SJCRH30 (cell line): ENCODE measurements around the gene ZFHX2. TPM values are rescaled to one million over a fixed set of nuclear protein-coding genes. Genes with fewer than 3 reads are reported as not detected.
A peak's percentile ranks its signal among the peaks of the same experiment; 100 is the strongest.

Source experiments
- DNase-seq, 2 experiments: peaks; one replicate each; pipeline ENCODE4 v3.0.0-alpha.2; 2015 to 2020
- H3K27ac ChIP-seq: fragments of 250-450 bp; sonication (Bioruptor Pico); 2 replicates; pipeline ENCODE4 v1.5.1; 2020; ENCODE audit warnings: mild to moderate bottlenecking, moderate library complexity
- H3K27me3 ChIP-seq: fragments of 250-450 bp; sonication (Bioruptor Pico); 2 replicates; pipeline ENCODE4 v1.5.1; 2020; ENCODE audit warnings: mild to moderate bottlenecking, moderate library complexity
- H3K36me3 ChIP-seq: fragments of 250-450 bp; sonication (Bioruptor Pico); 2 replicates; pipeline ENCODE4 v1.5.1; 2020; ENCODE audit warnings: mild to moderate bottlenecking, moderate library complexity
- H3K4me1 ChIP-seq: fragments of 250-450 bp; sonication (Bioruptor Pico); 2 replicates; pipeline ENCODE4 v1.5.1; 2020; ENCODE audit warnings: mild to moderate bottlenecking, moderate library complexity
- H3K4me3 ChIP-seq: fragments of 250-450 bp; sonication (Bioruptor Pico); 2 replicates; pipeline ENCODE4 v1.5.1; 2020; ENCODE audit warnings: mild to moderate bottlenecking, moderate library complexity
- H3K9me3 ChIP-seq: fragments of 250-450 bp; sonication (Bioruptor Pico); replicated peaks from 2 replicates; pipeline ENCODE4 v1.5.1; 2020; ENCODE audit warnings: mild to moderate bottlenecking, moderate library complexity
- total RNA-seq: library from RNA; depleted of rRNA; stranded (reverse); fragments of >200 nt; shearing (Covaris generic); gene quantifications from 2 replicates; pipeline ENCODE4 v1.2.3, GENCODE V29; 2014

ZFHX2 gene
- total RNA-seq, 1 experiment from 2014 or later, result 0.04 TPM

DNA sequence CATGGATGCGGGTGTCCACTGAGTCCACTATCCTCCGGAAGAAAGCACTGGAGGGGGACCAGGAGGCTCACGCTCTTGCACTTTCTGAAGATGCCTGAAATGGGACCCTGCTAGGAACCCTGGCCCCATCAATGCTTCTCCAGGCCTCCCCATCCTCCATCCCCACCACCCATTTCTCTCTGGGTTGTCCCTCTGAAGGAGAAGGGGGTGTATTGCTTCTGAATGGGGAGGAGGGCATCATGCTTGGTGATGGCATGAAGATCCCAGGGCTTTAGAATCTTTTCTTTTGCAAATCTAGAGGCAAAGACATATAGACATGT, 27.7 kb upstream of the ZFHX2 start:
- no peaks in the 10 kb centered on the region; the same call in 1 of the 2 replicates for H3K27me3 ChIP-seq
- H3K4me1 ChIP-seq, result no peaks in the 10 kb centered on the region

DNA sequence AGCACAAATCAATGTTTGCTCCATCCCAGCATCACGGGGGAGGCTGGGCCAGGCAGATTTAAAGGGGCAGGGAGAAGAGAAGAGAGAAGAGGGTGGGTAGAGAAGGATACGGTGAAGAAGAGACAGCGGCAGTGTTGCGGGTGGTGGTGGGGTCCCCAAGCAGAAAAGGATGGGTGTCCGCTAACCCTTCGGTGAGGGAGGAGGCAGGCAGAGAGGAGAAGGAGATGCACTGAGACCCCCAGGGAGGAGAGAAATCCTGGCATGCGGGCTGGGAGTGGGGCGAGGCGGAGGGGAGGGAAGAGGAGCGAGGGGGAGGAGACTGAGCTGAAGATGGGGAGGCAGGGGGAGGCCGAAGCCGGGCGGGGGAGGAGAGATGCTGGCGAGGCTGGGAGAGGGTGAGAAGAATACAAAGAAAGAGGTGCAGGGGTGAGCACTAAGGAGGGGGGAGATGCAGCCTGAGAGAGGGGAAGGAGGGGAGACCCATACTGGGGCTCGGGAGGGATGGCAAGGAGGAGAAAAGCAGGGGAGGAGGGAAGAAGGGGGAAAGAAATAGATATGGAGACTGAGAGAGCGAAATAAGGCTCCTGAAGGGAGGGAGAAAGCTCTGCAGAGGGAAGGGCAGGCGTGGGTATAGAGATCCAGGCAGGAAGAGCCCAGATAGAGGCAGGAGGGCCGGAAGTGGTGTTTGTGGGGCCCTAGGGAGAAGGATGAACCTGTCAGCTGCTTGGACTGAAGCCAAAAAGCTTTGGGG, 27.2 kb upstream of the ZFHX2 start, which contains the start of gene JPH4:
TSS of gene JPH4 (minus strand) at position 231 of the 751 bp plus-strand sequence. CDS start 1,337 bp downstream, outside the sequence.
- peak; percentile 70 to 76 for DNase-seq
- H3K27me3 ChIP-seq, result no peaks in the 10 kb centered on the region; the same call in 1 of the 2 replicates
- no peaks in the 10 kb centered on the region for H3K4me1 ChIP-seq
- H3K27ac ChIP-seq, result no peak within 1 kb of the TSS
- no peak within 1 kb of the TSS; the same call in 1 of the 2 replicates for H3K4me3 ChIP-seq
- H3K9me3 ChIP-seq, result no peaks in the 10 kb centered on the region
- H3K36me3 ChIP-seq, result no peaks in the 10 kb centered on the region

More for the DNA sequence above, 27.7 kb upstream of the ZFHX2 start:
- no peaks in the 10 kb centered on the region for H3K36me3 ChIP-seq
- DNase-seq, result no peak
- no peaks in the 10 kb centered on the region for H3K9me3 ChIP-seq
- no peak overlapping the region for H3K4me3 ChIP-seq
- no peak overlapping the region for H3K27ac ChIP-seq

DNA sequence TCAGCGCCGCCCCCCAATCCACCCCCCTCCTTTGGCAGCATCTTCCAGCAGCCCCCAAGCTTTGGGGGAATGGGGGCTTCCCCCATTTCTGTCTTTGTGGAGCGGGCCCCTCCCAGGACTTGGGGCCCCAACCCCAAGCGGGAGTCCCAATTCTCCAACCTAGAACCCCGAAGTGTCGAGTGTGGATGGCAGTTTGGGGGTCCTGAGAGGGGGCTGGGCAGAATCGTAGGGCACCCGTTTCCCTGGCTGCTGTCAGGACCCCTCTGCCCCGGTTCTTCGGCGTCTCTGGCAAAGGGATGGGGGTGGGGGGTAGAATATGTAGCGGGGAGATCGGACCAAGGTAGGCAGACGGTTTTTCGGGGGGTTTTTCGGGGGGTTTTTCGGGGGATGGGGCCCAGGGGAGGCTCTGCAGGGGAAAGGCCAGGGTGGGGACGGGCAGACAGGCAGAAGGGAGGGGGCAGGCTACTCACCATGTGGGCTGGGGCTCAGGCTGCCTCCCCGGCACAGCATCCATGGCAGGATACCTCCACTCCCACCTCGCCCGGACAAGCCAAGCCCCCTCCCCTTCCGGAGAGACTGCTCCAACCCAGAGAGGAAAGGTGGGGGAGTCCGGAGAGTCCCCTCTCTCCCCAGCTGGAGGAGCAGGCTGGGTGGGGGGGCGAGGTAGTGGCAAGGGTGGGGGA, 26.3 kb upstream of the ZFHX2 start:
- Histone ChIP-seq H3K4me3 (no peak overlapping the region), H3K36me3 (no peaks in the 10 kb centered on the region), H3K4me1 (no peaks in the 10 kb centered on the region), H3K27me3 (peaks cover 4% of the 10 kb centered on the region; the same call in 1 of the 2 replicates), H3K9me3 (no peaks in the 10 kb centered on the region), H3K27ac (no peak overlapping the region)
- DNase-seq, result no peak

DNA sequence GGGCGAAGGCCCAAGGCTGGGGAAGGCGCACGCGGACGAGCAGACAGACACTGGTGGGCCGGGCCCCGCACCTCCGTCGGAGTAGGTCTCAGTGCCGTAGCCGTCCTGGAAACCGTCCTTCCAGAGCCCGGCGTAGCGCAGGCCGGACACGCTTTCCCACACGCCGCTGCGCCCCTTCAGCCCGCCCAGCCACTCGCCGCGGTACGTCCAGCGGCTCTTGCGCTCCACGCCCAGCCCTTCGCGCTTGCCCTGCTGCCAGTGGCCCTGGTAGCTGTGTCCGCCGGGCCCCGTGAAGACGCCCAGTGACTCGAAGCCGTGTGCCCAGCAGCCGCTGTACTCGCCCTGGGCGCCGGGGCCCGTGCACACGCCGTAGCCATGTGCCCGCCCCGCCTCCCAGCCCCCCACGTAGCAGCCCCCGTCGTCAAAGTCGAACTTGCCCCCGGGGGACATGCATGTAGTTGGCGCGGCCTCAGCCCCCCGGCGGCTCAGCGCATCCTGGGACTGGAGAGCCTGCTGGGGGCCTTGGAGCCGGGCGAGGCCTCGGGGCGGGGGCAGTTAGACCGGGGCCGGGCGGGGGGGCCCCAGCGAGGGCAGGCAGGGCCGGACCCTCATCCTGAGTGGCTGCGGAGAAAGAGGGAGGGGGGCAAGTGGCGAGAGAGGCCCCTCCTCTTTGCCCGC, 25.6 kb upstream of the ZFHX2 start:
- Histone ChIP-seq H3K4me1 (no peaks in the 10 kb centered on the region), H3K4me3 (no peak overlapping the region), H3K27ac (no peak overlapping the region), H3K9me3 (no peaks in the 10 kb centered on the region), H3K27me3 (peaks cover 11% of the 10 kb centered on the region; the same call in 1 of the 2 replicates), H3K36me3 (no peaks in the 10 kb centered on the region)
- DNase-seq, result no peak

DNA sequence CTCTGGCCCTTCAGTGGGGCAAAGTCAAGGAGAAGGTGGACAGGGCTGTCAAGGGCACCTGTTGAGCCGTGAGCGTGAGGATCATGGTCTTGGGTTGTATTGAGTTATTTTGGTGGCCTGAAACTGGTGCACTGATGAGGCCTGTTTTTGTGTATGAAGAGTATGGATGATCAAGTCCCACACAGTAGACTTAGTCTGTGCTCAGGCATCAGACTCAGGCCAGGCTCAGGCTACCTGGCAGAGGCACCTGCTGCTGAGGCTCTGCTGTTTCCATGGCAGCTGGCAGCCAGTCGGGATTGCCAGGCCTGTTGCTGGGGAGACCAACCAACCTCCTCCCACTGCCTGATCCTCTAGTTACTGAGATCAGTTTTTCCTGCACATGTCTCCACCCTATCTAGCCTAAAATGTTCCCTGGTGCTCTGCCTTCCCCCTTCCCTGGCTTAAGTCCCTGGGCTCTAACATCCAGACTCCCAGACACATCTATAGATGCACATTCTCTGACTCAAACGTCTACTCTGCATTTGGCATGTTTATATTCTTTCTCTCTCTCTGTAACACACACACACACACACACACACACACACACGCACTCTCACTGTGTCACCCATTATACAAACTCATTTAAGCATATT, 21.9 kb upstream of the ZFHX2 start:
- H3K27ac ChIP-seq, result no peak overlapping the region
- peaks cover 30% of the 10 kb centered on the region for H3K27me3 ChIP-seq
- H3K9me3 ChIP-seq, result no peaks in the 10 kb centered on the region
- no peak for DNase-seq
- H3K4me3 ChIP-seq, result no peak overlapping the region
- no peaks in the 10 kb centered on the region for H3K4me1 ChIP-seq
- no peaks in the 10 kb centered on the region for H3K36me3 ChIP-seq

DNA sequence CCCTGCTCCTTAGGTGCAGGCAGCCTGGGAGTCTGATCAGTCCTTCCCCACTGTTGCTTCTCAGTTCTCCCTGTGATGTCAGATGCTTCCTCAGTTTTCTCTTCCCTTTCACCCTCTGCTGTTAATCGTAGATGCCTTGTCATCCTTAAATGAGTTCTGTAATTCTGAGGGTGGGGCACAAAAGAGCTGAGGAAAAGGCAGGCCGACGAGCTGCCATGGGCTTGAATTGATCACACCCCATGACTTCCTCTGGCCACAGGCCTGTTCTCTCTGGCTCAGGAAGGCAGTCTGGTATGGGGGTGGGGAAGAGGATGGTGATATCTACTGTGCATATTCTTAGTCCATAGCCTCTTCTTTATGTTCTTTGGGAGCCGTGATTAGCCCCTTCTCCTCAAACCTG, 21.3 kb upstream of the ZFHX2 start:
- Histone ChIP-seq H3K4me1 (no peaks in the 10 kb centered on the region), H3K36me3 (no peaks in the 10 kb centered on the region), H3K4me3 (no peak overlapping the region), H3K9me3 (no peaks in the 10 kb centered on the region), H3K27ac (no peak overlapping the region), H3K27me3 (peaks cover 34% of the 10 kb centered on the region)
- DNase-seq, result no peak

DNA sequence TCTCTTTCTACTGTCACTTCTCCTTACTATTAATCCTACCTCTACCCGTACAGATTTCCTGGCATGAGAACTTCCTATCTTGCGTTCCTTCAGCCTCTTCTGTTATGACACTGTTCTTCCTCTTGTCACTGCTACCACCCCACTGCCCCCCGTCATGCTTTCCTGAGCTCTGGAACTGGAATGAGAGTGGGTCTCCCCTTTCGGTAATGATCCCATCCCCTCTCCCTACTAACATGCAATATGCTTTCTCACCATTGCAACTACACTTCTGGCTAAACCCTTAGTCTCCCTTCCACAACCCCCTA, 20.9 kb upstream of the ZFHX2 start:
- peaks cover 34% of the 10 kb centered on the region for H3K27me3 ChIP-seq

DNA sequence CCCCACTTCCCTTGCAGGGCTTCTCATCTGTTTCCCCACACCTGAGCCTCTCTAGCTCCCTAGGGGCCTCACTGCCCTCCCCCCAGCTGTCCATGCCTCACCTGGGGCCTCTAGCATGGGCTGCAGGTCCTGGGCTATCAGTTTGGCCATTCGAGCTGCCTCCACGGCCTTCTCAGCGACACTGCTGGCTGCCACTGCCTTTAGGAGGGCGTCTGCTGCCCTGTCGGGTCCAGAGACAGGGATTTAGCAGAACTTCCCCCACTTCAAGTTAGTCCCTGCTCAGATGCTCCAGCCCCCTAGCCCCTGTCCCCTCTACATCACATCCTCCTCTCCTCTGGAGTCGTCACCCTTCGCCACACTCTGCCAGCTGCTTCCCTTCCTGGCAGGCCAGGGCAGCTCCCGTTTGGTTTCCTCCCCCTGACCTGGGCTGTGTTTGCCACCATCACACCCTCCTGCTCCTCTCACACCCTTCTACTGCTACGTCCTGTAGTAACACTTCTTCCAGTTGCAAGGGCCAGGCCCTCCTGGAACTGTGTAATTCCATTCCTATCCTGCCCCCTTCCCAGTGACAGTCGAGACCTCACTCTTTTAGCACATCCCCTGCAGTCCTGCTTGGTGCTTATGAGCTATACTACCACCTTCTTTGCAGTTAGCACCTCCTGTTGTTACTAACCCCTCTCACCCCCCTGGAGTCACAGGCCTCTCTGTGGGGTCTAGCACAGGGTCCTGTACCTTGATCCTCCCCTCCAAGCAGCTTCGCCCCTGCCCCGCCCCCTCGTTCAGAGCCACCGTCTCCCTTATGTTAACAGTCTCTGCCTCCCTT, 20.3 kb upstream of the ZFHX2 start:
- H3K36me3 ChIP-seq, result no peaks in the 10 kb centered on the region
- no peak overlapping the region for H3K4me3 ChIP-seq
- H3K4me1 ChIP-seq, result no peaks in the 10 kb centered on the region
- no peak for DNase-seq
- no peaks in the 10 kb centered on the region for H3K9me3 ChIP-seq
- H3K27ac ChIP-seq, result no peak overlapping the region
- peaks cover 34% of the 10 kb centered on the region for H3K27me3 ChIP-seq

More for the DNA sequence above, 20.9 kb upstream of the ZFHX2 start:
- Histone ChIP-seq H3K9me3 (no peaks in the 10 kb centered on the region), H3K4me1 (no peaks in the 10 kb centered on the region), H3K27ac (no peak overlapping the region), H3K4me3 (no peak overlapping the region), H3K36me3 (no peaks in the 10 kb centered on the region)
- DNase-seq, result no peak

DNA sequence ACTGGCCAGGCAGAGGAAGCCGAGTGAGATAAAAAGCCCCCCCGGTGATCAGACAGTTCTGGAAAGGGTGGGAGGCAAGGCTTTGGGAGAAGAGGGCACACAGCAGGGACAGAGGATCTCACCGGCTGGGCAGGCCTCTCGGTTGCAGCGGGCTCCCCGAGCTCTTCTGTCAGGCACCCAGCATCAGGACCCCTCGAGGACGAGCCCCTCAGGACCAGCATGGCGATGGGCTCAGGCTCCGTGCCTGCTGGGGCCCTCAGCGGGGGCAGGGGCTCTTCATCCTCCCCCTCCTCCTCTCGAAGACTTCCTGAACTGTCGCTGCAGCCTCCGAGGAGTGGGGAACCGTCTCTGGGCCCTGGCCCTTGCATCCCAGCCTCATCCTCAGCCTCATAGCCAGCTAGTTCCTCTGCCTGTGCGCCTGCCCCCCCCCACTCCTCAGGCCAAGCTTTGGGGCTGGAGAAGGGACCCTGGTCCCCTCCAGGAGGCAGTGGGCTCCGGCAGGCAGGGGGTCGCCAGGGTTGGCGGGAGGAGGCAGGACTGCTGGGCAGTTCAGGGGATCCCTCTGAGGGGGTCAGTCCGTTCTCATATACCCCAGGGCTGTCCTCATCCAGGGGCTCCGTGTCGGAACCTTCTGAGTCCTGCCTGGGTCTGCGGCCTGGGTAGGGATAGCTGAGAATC, 19.4 kb upstream of the ZFHX2 start:
- DNase-seq, result no peak
- Histone ChIP-seq H3K4me1 (no peaks in the 10 kb centered on the region), H3K9me3 (no peaks in the 10 kb centered on the region), H3K36me3 (no peaks in the 10 kb centered on the region), H3K27ac (no peak overlapping the region), H3K27me3 (peaks cover 42% of the 10 kb centered on the region), H3K4me3 (no peak overlapping the region)

DNA sequence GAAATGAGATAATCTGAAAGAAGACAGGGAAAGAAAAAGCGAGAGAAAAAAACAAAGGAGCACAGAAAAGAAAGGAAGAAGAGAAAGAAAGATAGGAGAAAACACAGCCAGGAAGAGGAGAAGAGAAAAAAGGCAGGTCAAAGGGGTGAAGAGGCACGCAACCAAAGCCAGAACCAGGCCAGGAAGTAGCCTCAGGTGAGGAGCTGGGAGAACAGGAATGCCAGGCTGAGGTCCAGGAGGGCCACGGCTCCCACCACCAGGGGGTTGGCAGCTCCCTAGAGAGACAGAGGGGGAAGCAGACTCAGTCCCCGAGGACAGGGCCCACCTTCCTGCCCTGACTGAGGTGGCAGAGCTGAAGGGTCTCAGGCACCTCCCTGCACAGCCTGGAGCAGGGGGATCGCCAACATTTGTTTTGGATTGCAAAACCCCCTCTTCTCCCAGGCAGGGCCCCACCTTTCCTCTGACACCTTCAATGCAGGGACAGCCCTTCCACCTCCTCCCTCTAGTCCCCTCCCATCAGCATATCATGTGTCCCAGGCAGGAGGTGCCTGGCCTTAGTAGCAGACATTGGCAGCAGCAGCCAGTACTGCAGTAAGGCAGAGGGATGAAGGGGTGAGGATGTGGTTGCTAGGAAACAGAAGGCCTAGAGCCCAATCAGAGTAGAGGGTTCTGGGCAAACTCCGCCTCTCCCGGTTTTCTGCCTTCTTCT, 18.0 kb upstream of the ZFHX2 start:
- Histone ChIP-seq H3K27ac (no peak overlapping the region), H3K36me3 (no peaks in the 10 kb centered on the region), H3K4me3 (no peak overlapping the region), H3K9me3 (no peaks in the 10 kb centered on the region), H3K27me3 (peaks cover 46% of the 10 kb centered on the region), H3K4me1 (no peaks in the 10 kb centered on the region)
- DNase-seq, result no peak

DNA sequence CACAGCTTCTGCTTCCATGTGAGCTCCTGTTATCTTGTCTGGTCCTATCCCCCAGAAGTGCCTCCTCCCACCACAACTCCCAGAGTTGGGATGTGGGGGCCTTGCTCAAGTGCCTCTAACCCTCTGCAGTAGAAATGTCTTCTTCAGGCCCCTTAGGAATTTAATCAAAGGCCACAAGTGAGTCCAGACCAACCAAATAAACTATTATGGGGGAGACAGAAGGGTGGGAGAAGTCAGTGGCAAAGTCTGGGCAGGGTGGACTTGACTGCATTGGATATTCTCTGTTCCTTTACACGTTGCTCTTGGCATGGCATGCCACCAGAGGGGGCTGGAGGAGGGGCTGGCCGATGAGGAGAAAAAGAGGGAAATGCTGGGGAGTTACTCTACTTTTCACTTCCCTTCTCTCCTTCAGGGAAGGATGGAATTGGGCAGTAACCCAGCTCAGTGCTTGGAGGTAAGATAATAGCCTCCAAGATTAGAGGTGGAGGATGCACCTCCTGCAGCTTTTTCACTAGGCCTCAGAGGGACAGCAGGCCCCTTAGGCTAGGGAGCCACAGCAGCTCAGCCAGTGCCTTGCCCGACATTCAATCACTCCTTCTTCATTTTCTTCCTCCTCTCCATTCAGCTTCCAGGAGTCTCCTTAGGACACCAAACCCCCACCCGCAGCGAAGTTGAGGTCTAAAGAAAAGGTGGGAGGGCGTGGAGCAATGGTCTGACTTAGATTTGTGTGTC, 17.2 kb upstream of the ZFHX2 start:
- peaks cover 46% of the 10 kb centered on the region for H3K27me3 ChIP-seq
- no peaks in the 10 kb centered on the region for H3K36me3 ChIP-seq
- no peaks in the 10 kb centered on the region for H3K4me1 ChIP-seq
- no peak overlapping the region for H3K27ac ChIP-seq
- DNase-seq, result peak in 1 of 2 experiments; percentile 24
- H3K9me3 ChIP-seq, result no peaks in the 10 kb centered on the region
- H3K4me3 ChIP-seq, result no peak overlapping the region

DNA sequence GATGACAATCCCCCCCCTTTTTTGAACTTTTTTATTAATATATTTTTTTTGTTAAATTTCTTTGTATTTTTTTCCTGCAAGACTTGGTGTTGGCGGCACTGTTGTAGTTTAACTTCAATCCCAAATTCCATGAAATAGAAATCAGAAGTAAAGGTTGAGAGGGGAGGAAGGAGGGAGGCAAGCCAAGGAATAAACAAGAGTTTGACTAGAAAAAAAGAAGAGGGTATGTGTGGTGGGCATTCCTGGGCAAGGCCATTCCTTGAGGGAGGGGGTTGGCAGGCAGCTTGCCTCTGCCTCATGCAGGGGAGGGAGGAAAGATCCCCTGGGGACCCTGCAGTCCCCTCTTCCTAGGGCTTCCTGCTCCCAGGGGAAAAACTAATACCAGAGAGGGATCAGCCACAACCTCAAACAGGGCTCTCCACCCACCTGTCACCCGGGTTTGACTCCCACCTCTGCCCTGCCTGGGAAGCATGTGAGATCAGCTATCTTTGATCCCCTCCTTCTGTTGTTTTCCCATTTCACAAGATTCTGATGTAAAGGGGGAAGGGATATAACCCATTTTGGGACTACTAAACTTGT, 16.5 kb upstream of the ZFHX2 start:
- Histone ChIP-seq H3K27me3 (peaks cover 45% of the 10 kb centered on the region), H3K9me3 (no peaks in the 10 kb centered on the region), H3K4me1 (no peaks in the 10 kb centered on the region), H3K4me3 (no peak overlapping the region), H3K36me3 (no peaks in the 10 kb centered on the region), H3K27ac (no peak overlapping the region)
- no peak for DNase-seq
